Naive thymus-derived CD8-positive, alpha-beta T cell (primary cell): ENCODE measurements around the gene CHST8. TPM values are rescaled to one million over a fixed set of nuclear protein-coding genes. Genes with fewer than 3 reads are reported as not detected.

ENCODE experiments used
- ATAC-seq, 2 donors: fragments of 150-1000 bp; cut with Tn5 transposase in 1 of 2; sonication (Bioruptor Pico), chemical (Tn5 transposase) in 1 of 2; 1 replicate in 1 of 2; 2 replicates in 1 of 2; pipeline ENCODE4 v1.10.0; 2021; ENCODE audit warnings: mild to moderate bottlenecking in 2 of 2, moderate library complexity in 2 of 2
- POLR2A ChIA-PET: fragments of 350-600 bp; sonication (Branson Sonifier 250); formaldehyde crosslinking; loops from one replicate; lab custom pipeline; 2021; ENCODE audit warnings: antibody characterized with exemption; lab: Charles Lee
- DNase-seq, 10 donors: peaks; one replicate each; pipeline versions ENCODE4 v3.0.0 to v3.0.0-alpha.2; 2020 to 2022
- H3K27ac Mint-ChIP-seq, 10 donors: one replicate each; pipeline ENCODE4 v1.8.0; 2020 to 2022; ENCODE audit warnings: mild to moderate bottlenecking in 10 of 10, mixed read lengths in 10 of 10, moderate library complexity in 4 of 10, inconsistent platforms in 1 of 10
- H3K27me3 Mint-ChIP-seq, 5 donors: one replicate each; pipeline ENCODE4 v1.8.0; 2021 to 2022; ENCODE audit warnings: mixed read lengths in 5 of 5
- H3K36me3 Mint-ChIP-seq, 3 donors: one replicate each; pipeline ENCODE4 v1.8.0; 2020 to 2022; ENCODE audit warnings: mixed read lengths in 3 of 3, mild to moderate bottlenecking in 2 of 3, inconsistent platforms in 1 of 3
- H3K4me1 Mint-ChIP-seq, 4 donors: one replicate each; pipeline ENCODE4 v1.8.0; 2021 to 2022; ENCODE audit warnings: mixed read lengths in 4 of 4
- H3K4me3 Mint-ChIP-seq, 10 donors: one replicate each; pipeline ENCODE4 v1.8.0; 2020 to 2022; ENCODE audit warnings: mild to moderate bottlenecking in 10 of 10, mixed read lengths in 10 of 10, moderate library complexity in 6 of 10, inconsistent platforms in 1 of 10
- H3K9me3 Mint-ChIP-seq, 9 donors: one replicate each; pipeline ENCODE4 v1.8.0; 2020 to 2022; ENCODE audit warnings: mixed read lengths in 9 of 9, mild to moderate bottlenecking in 3 of 9, inconsistent platforms in 1 of 9, moderate library complexity in 1 of 9
- polyA plus RNA-seq, 3 donors: library from polyadenylated mRNA; unstranded; fragments of 300-500 nt; fragmentation: Illumina TruSeq; gene quantifications; one replicate each; pipeline ENCODE4 v1.2.3, GENCODE V29; 2021
- total RNA-seq, 8 experiments: library from RNA in 2 of 8; stranded (reverse) in 2 of 8; gene quantifications; one replicate each; pipeline ENCODE4 v1.2.3 and lab custom pipeline; 2021 to 2026

The CHST8 gene
- total and polyA plus RNA-seq, 5 experiments from 2014 or later = not detected

GRCh38 chr19:33796164-33796875, 174.6 kb downstream of the CHST8 start, which contains the start of gene KCTD15:
TSS of gene KCTD15 (plus strand) at chr19:33796870. CDS start at chr19:33800455, 3,585 bp downstream.
- no peaks in the 10 kb centered on the region for H3K36me3 Mint-ChIP-seq
- H3K27ac Mint-ChIP-seq = no peak within 1 kb of the TSS
- no peak for ATAC-seq
- H3K27me3 Mint-ChIP-seq = peaks cover 16 to 61% (median 31%) of the 10 kb centered on the region in 5 donors
- no peaks in the 10 kb centered on the region for H3K9me3 Mint-ChIP-seq
- POLR2A ChIA-PET = no interaction called here
- H3K4me3 Mint-ChIP-seq = peak within 1 kb of the TSS; percentile 59 to 84 (median 76)
- DNase-seq = peak in 1 of 10 donors; percentile 58
- peaks cover 0 to 9% (median 2%) of the 10 kb centered on the region in 4 donors for H3K4me1 Mint-ChIP-seq

DNA sequence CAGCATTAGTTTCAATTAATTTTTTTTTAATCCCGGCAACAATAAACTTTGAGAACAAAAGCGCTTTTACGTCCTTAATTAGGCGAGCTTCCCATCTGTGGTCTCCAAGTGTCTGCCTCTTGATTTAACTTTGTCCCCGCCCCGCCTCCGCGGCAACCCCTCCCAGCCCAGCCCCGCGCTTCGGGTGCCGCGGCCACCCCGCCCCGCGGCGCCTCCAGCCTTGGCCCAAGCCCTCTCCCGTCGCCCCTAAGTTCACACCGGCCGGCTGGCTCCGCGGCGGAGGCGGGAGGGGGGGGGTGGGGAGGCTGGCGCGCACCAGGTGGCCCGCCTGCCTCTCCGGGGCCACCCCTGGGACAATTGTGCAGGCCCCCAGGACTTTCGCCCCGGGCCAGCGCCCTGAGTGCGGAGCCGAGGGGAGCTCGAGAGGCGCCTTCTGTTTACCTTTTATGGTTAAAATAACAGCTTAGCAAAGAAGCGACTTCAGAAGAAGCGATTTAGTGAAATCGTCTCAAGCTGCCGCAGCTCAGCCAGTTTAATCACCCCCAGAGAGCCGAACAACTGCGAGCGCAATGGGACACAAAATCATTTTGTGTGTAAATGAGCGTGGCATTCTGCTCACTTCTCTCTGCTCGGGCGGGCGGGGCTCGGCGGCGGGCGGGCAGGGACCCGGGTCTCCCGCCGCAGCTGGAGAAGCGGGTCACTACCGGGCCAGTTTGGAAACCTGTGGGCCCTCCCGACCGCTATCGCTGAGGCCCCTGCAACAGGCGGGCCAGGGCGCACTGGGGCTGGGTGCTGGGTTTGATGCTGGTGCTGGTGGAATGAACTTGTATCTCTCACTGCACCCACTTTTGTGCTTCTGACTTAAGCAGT, 176.3 kb downstream of the CHST8 start:
- no peaks in the 10 kb centered on the region for H3K36me3 Mint-ChIP-seq
- DNase-seq (peak in 1 of 10 donors; percentile 18), ATAC-seq (no peak)
- POLR2A ChIA-PET = interaction anchor here (0.6 to 0.7 kb wide), 2 partner anchors 320 to 459 kb away, joined by 3 to 4 read pairs; no protein-coding TSS in a partner anchor
- H3K27me3 Mint-ChIP-seq = peaks cover 15 to 49% (median 25%) of the 10 kb centered on the region in 5 donors
- H3K9me3 Mint-ChIP-seq = no peaks in the 10 kb centered on the region
- H3K4me3 Mint-ChIP-seq = peak overlapping the region; percentile 52 to 84 (median 74)
- no peak overlapping the region for H3K27ac Mint-ChIP-seq
- peaks cover 0 to 9% (median 2%) of the 10 kb centered on the region in 4 donors for H3K4me1 Mint-ChIP-seq

DNA sequence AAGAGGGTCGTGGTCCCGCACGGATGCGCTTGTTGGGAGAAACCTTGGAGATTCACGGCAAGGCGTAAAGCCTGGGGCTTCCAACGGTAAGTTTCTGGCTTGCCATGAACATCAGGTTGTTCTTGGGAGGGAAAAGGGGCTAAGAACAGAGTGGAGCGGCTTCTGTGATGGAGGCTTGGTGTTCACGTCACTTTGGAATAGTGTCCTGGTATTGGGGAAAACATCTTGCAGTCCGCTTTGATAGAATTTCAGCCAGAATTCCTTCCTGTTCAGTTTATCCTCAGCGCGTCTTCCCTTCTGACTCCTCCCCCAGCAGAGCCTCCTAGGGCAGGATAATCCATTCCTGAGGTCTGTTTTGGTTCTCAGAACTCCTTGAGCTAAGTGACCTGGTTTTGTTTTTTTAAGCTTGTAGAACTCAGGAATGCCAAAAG, 176.9 kb downstream of the CHST8 start:
- Mint-ChIP-seq H3K4me3 (peak overlapping the region in 8 of 10 donors; percentile 11 to 72 (median 61)), H3K36me3 (no peaks in the 10 kb centered on the region), H3K9me3 (no peaks in the 10 kb centered on the region), H3K27ac (no peak overlapping the region), H3K4me1 (peaks cover 0 to 9% (median 2%) of the 10 kb centered on the region in 4 donors), H3K27me3 (peaks cover 10 to 43% (median 22%) of the 10 kb centered on the region in 5 donors)
- POLR2A ChIA-PET = no interaction called here
- ATAC-seq (no peak), DNase-seq (peak in 1 of 10 donors; percentile 4)

DNA sequence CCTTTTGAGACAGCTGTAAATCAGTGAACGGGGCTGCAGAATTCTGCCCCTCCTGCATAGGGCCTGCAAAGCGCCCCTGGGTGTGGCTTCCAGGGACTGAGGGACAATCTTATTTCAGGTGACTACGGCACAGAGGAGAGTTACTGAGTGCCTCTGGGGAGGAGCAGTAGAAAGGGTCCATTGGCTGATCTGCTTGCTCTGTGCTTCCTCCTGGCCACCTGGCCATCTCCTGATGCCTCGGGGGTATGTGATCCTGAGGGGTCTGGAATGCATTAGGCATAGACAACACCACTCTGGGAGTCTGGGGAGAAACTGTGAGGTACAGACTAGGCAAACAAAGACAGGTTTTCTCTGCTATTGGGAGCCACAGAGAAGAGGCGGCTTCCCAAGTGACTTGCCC, 177.7 kb downstream of the CHST8 start:
- Mint-ChIP-seq H3K4me1 (peaks cover 0 to 9% (median 2%) of the 10 kb centered on the region in 4 donors), H3K27ac (peak overlapping the region in 2 of 10 donors; percentile 12 to 24), H3K27me3 (peaks cover 7 to 39% (median 22%) of the 10 kb centered on the region in 5 donors), H3K9me3 (no peaks in the 10 kb centered on the region), H3K4me3 (peak overlapping the region in 2 of 10 donors; percentile 34 to 37), H3K36me3 (no peaks in the 10 kb centered on the region)
- peak in 1 of 10 donors; percentile 2 for DNase-seq
- ATAC-seq = no peak
- POLR2A ChIA-PET = no interaction called here

DNA sequence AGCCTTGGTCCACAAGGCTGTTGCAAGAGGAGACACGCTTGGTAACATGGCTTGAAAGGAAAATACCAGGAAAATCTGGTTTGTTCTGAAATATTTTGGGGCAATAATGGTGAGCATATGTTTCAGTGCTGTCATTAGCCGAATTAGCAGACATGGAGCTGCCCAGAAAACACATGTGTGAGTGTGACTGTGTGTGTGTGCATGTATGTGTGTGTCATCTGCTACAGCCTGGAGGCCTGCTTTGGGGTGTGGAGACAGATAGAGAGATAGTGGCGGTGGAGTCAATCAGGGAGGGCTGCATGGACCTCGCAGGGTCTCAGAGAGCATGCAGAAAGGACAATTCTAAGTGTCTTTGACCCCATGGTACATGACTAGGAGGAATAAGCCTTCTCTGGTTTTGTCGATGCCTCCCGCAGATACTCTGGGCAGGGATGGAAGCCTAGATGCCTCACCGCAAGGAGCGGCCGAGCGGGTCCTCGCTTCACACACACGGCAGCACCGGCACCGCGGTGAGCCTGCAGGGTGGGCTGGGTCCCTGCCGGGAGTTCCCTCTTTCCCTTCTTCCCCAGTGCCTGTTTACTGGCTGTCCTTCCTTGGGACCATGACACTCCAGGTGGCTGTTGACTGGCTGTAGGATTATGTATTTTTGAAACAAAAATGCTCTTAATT, 178.4 kb downstream of the CHST8 start:
- ATAC-seq (no peak), DNase-seq (peak in 1 of 10 donors; percentile 10)
- Mint-ChIP-seq H3K27me3 (peaks cover 7 to 35% (median 18%) of the 10 kb centered on the region in 5 donors), H3K36me3 (no peaks in the 10 kb centered on the region), H3K9me3 (no peaks in the 10 kb centered on the region), H3K27ac (no peak overlapping the region), H3K4me1 (peaks cover 0 to 9% (median 2%) of the 10 kb centered on the region in 4 donors), H3K4me3 (no peak overlapping the region)
- POLR2A ChIA-PET = no interaction called here

- H3K4me3 Mint-ChIP-seq = no peak overlapping the region
- no peaks in the 10 kb centered on the region for H3K36me3 Mint-ChIP-seq
- peaks cover 0 to 12% (median 4%) of the 10 kb centered on the region in 4 donors for H3K4me1 Mint-ChIP-seq
- no peaks in the 10 kb centered on the region for H3K9me3 Mint-ChIP-seq
- ATAC-seq (no peak), DNase-seq (peak in 1 of 10 donors; percentile 37)
- peaks cover 7 to 31% (median 18%) of the 10 kb centered on the region in 5 donors for H3K27me3 Mint-ChIP-seq
- H3K27ac Mint-ChIP-seq = no peak overlapping the region
- POLR2A ChIA-PET = no interaction called here
Measured at GRCh38 chr19:33801411-33801810, 179.7 kb downstream of the CHST8 start.

GRCh38 chr19:33802001-33802400, 180.2 kb downstream of the CHST8 start:
- POLR2A ChIA-PET = no interaction called here
- ATAC-seq = no peak
- H3K27ac Mint-ChIP-seq = peak overlapping the region in 1 of 10 donors; percentile 61

GRCh38 chr19:33802801-33803200, 181.0 kb downstream of the CHST8 start:
- Mint-ChIP-seq H3K27ac (no peak overlapping the region), H3K4me3 (no peak overlapping the region), H3K27me3 (peaks cover 6 to 31% (median 18%) of the 10 kb centered on the region in 5 donors), H3K36me3 (no peaks in the 10 kb centered on the region), H3K4me1 (peaks cover 0 to 10% (median 3%) of the 10 kb centered on the region in 4 donors), H3K9me3 (no peaks in the 10 kb centered on the region)
- ATAC-seq (no peak), DNase-seq (peak in 1 of 10 donors; percentile 30)
- POLR2A ChIA-PET = no interaction called here

More at GRCh38 chr19:33802001-33802400, 180.2 kb downstream of the CHST8 start:
- Mint-ChIP-seq H3K4me3 (no peak overlapping the region), H3K27me3 (peaks cover 7 to 31% (median 18%) of the 10 kb centered on the region in 5 donors), H3K4me1 (peaks cover 0 to 12% (median 4%) of the 10 kb centered on the region in 4 donors), H3K9me3 (no peaks in the 10 kb centered on the region), H3K36me3 (no peaks in the 10 kb centered on the region)
- peak in 1 of 10 donors; percentile 52 for DNase-seq

DNA sequence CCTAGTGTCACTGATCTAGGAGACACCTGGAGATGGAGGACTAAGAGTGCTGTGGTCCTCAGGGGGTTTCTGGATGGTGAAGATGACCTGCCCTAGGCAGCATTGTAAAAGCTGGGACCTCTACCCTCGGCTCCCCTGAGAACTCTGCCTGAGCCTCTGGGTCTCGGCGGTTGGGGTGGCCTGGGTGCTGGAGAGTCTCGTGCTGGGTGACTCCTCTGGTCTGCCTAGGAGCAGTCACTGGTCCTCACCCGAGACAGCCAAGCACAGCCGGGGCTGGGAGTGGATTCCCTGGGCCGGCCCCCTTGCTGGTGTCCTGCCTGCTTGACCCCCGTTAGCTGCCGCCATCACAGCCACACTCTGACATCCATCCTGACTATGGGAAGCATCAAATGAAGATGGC, 181.6 kb downstream of the CHST8 start:
- POLR2A ChIA-PET = no interaction called here
- Mint-ChIP-seq H3K36me3 (no peaks in the 10 kb centered on the region), H3K27me3 (peaks cover 6 to 30% (median 18%) of the 10 kb centered on the region in 5 donors), H3K4me1 (peaks cover 0 to 10% (median 3%) of the 10 kb centered on the region in 4 donors), H3K4me3 (no peak overlapping the region), H3K9me3 (no peaks in the 10 kb centered on the region), H3K27ac (no peak overlapping the region)
- DNase-seq (peak in 1 of 10 donors; percentile 60), ATAC-seq (no peak)

GRCh38 chr19:33804021-33804799, 182.5 kb downstream of the CHST8 start:
- Mint-ChIP-seq H3K4me3 (no peak overlapping the region), H3K27me3 (peaks cover 2 to 22% (median 13%) of the 10 kb centered on the region in 5 donors), H3K27ac (no peak overlapping the region), H3K9me3 (no peaks in the 10 kb centered on the region), H3K4me1 (peaks cover 0 to 6% (median 2%) of the 10 kb centered on the region in 4 donors), H3K36me3 (no peaks in the 10 kb centered on the region)
- DNase-seq = peak in 1 of 10 donors; percentile 45
- POLR2A ChIA-PET = no interaction called here
- ATAC-seq = no peak

GRCh38 chr19:33805313-33805712, 183.6 kb downstream of the CHST8 start:
- POLR2A ChIA-PET = no interaction called here
- Mint-ChIP-seq H3K36me3 (no peaks in the 10 kb centered on the region), H3K9me3 (no peaks in the 10 kb centered on the region), H3K4me3 (no peak overlapping the region), H3K4me1 (peaks cover 0 to 3% (median 2%) of the 10 kb centered on the region in 4 donors), H3K27ac (no peak overlapping the region), H3K27me3 (peaks cover 0 to 11% (median 4%) of the 10 kb centered on the region in 5 donors)
- DNase-seq (peak in 1 of 10 donors; percentile 43), ATAC-seq (no peak)
